Embryonic facial prominence (tissue), 1 donor: ENCODE measurements around the gene ZNF652.
A peak's percentile ranks its signal among the peaks of the same experiment; 100 is the strongest.
"Not testable (repeated sequence)": the region's sequence is repeated elsewhere in the genome, so short reads cannot be mapped to it uniquely, and the experiment has no call there.

Experiments
- DNase-seq: peaks from one replicate; pipeline ENCODE4 v3.0.0-alpha.2; 2016; ENCODE audit errors: extremely low spot score

Gene ZNF652

DNA sequence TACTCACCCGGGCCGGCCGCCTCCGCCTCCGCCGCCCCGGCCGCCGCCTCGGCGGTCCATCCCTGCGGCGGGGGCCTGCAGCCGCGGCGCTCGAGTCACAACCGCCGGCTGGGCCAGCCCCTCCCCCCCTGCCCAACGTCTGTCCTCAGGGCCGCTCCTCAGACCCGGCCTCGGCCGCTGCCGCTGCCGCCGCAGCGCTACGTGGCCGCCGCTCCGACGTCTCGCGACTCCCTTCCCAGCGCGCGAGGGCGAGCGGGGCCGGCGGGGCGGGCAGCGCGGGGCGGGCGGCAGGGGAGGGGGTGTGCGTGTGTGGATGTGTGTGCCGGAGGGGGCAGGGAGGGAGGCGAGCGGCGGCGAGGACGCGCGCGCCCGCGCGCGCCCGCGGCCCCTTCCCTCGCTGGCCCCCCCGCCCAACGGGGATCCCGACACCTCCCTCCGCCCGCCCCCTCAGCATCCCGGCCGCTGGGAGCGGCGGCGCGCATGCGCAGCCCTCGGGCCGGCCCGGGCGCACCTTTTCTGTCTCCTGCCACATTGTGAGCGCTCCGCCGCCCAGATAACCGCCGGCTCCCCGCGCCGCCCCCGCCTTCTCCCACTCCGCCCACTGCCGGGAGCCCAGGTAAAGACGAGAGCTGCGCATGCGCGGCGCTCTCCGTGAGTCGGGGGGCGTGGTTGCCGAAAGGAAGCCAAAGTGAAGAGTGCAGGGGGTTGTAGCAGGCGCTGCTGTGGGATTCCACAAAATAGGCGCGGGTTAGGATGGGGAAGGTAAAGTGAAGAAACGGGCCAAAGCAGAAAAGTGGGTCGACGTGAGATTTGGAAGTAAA is at the start of gene ZNF652:
TSS of gene ZNF652 (minus strand) at position 349 of the 821 bp plus-strand sequence. CDS start 44,525 bp downstream, outside the sequence.
- peak; percentile 75 for DNase-seq

DNA sequence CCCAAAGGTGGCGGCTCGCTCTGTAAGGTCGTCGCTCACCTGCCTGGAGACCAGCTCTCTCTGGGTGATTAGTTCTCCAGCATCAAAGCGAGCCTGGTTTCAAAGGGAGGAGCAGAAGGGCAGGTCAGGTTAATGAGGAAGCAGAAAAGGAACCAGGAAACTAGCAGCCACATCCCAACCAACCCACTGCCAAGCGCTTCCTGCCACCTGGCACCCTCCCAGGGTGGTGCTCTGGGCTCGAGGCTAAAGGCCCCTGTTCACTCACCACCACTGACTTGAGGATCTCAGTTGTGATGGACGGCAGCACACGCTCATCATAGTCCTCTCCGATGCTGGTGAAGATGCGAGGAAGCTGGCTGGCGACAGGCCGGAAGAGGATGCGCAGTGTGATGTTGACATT is 47.0 kb upstream of the ZNF652 start:
- DNase-seq = no peak

DNA sequence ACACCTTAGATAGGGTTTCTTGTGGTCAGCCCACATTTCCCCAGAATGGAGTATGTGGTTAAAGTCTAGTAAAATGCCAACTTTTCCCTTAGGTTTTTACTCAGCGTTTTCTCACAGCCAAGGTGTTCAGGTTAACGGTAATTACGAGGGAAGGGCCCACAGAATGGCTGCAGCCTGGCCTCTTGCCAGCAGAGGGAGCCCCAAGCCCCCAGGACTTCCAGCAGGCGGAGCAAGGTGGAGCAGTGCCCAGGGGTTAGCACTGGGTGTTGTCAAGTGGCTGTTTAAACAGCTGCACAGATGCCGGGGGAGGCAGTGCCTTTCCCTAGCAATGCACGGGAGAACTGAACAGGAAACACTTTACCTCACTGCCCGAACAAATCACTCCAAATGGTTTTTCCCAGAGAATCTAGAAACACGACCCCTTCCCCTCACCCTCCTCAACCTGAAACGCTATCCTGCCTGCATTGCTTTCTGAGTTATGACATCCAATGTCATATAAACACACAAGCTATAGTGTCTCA is 46.0 kb upstream of the ZNF652 start:
- DNase-seq = peak; percentile 50

DNA sequence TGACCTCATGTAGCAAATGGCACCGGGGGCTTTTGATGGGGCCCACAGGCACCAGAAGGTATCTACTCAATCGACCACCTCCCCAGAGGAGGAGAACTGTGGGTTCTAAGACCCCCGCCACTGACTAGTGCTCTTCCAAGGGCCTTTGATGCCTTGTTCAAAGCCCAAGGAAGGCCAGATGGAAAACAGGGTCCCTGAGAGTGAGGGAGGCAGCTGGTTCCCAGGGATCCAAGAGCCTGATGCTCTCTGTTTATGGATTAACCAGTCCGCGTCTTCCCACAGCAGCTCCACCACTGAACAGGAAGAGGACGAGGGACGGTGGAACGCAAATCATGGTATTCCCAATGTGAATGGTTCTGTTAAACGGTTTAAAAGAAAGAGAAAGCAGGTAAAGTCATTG is 45.0 kb upstream of the ZNF652 start:
- DNase-seq = no peak

DNA sequence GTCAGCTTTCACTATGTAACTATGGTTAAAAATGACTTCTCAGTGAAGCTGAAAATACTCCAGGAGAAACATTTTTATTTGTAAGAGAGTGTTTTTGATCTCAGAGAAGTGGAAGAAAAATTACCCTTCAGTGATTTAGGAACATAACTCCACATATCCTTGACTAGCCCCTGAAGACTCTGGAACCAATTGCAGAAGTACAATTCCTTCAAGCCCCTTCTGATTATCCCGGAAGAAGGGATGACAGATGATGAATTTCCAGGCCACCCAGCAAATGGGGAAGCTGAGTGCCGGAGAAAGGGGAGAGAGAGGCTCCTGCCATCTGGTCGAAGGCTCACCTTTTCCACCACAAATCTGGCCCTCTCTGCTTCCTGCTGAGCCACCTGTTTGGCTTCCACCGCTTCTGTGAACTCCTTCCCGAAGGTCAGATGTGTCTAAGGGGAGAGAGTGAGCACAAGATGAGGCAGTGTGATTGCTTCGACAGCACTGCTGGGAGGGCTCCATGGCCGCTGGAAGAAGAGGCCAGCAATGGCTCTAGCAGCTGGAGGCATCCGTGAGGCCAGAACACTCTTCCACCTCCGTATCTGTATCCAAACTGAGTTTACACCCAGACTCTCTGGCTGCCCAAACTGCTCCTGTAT is 44.5 kb upstream of the ZNF652 start:
- DNase-seq = peak; percentile 49

DNA sequence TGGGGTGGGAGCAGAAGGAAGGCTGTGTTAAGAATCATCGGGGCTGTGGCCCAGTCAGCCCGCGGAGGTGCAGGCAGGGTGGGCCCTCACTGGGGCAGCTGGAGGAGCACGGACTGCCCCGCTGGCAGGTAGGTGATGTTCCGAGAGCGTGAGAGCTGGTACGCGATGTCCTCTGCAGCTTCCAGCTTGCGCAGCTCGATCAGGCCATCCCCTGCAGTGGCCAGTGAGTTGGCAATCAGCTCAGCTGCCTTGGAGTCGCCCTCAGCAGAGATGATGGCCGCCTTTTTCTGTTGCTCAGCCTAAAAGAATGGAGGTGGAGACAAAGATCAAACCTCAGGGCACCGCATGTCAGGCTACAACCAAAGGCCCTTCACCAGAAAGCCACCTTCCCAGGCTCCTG is 42.9 kb upstream of the ZNF652 start:
- no peak for DNase-seq

DNA sequence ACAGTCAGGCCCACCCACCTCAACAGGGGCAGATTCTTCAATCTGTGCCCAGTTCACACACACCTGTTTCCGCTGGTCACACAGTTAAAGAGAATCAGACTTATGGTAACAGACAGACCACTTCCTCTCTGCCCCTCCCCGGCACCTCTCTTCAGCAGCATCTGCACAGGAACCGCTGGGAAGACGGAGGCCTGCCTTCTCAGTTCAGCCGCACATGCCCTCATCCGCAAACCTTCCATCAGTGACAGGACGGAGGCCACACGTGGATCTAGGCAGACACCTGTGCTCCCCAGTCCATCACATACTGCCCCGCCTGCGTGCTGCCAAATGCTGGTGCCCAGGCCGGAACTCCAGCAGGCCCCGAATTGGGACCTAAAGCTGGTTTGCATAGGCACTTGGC is 42.3 kb upstream of the ZNF652 start:
- no peak for DNase-seq

DNA sequence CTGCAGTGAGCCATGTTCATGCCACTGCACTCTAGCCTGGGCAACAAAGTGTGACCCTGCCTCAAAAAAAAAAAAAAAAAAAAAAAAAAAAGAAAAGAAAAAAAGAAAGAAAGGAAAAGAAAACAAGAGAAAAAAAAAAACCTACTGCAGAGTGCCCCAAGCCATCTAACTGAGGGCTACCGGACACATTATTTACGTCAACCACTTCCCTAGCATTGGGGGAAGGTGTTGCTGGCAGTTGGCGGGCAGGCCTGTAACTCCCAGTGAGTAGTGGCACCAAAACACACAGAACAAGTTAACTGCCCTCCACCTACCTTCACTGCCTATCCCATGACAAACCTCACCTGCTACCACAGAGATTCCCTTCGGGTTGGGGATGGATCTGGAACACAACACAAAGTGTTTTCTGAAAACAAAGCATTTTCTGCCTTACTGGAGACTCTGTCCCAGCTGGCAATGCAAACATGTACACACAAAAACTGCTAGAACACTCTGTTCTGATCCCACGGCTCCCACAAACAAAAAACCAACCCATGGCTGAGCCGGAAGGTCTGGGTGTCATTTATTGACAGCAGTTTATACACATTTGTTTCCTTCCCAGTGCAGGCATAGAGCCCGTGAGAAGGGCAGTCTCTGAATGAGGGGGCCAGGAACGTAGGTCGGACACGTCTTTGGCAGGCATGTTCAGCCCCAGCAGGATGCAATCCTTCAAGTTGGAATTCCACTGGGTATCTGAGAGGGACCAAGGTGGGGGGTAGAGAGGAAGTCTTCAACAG is 41.7 kb upstream of the ZNF652 start:
- no peak for DNase-seq

DNA sequence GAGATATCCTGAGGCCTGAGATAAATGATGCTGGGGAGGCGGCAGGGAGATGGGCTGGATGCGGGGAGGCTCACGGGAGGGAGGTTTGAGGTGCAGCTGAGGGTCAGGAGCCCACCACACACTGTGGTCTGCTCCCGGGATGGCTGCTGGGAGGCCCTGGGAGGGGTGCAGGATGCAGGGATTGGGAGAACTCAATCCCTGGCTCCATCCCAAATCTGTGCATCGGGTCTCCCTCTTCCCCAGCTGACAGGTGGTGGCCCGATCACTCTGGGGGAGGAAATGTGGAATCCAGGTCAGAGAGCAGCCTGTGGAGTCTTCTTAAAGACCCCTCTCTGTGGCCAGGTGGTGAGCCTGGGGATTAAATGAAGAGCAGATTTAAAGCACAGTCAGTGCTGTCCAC is 40.7 kb upstream of the ZNF652 start:
- DNase-seq = no peak

DNA sequence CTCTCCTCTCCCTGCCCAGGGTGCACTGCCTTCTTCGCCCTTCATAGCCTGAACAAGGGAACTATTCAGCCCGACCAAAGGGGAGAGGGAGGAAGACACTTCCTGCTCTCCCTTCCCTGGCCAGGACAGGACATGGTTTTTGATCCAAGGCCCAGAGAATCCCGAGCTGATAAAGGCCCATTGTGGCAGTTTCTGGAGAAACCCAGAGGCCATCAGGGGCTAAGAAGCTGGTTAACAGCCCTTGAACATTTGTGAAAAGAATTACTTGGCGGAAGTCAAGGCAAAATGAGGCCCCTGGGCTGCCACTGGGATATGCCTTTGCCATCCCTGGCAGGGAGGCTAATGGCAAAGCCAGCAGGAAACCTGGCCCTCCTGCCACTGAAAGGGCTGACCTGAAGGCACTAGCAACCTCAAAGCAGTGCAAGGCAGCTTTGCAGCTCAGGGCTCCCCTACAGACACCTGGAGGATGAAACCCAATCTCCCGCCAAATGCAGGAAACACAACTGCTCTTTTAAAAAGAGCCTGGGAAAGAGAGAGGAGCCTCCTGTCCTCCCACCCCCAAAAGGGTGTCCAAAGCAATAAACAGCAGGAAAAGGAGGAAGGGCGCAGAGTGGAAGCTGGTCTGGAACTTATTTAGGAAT is 40.0 kb upstream of the ZNF652 start:
- DNase-seq = no peak

DNA sequence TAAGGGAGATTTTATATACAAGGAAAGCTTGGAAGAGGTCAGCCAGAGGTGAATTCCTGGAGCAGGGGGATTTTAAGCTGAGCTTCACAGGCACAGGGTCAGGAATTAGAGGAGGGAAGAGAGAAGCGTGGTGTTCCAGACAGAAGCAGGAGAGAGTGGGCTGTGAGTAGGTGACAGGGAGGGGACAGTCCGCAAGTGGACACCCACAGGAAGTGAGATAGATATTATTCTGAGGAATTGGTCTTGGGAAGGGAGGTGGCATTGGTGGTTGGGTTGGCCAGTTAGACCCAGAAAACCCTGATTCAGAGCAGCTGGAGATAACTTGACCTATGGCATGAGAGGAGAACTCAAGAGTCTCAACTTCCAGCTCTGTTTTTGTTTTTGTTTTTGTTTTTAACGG is 37.9 kb upstream of the ZNF652 start:
- no peak for DNase-seq

DNA sequence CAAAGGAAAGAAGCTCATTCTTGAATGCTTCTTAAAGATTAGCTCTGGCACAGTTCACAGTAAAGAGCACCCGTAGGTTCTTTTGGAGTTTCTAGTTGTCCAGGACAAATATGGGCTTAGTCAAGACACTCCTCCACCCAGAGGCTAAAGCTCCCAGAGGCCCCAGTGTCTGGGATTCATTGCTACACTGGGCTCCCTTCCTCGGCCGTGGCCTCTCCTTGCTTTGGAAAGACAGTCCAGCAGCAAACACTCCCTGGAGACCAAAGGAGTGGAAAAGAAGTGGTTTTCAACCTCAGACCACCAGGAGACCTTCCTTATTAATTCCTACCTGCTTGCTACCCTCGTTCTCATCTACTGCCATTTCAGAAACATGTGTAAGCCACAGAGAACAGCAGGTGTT is 35.5 kb upstream of the ZNF652 start:
- no peak for DNase-seq

DNA sequence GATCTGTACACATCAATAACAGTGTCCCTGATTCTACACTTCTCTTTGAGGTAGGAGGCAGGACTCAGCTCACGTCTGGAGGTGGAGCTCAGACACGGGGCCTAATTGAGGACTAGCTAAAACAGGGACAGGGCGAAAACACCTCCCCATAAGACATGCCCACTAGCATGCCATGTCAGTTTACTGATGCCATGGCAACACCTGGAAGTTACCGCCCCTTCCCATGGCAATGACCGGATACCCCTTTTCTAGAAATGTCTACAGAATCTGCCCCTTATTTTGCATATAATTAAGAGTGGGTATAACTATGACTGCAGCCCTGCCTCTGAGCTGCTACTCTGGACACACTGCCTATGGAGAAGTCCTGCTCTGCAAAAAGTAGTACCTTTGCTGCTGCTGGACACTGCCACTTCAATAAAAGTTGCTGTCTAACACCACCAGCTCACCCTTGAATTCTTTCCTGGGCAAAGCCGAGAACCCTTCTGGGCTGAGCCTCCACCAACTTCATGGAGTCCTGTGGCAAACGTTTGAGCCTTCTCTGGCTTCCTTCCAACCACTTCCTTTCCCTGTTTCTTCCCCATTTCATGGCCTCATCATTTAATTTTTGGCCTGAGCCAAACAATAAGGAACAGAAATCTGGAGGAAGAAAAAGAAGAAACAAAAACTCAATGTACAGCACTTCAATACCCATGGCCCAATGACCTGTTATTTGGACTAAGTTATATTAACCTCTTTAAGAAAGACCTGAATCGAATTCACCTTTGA is 31.6 kb upstream of the ZNF652 start:
- DNase-seq = no peak

DNA sequence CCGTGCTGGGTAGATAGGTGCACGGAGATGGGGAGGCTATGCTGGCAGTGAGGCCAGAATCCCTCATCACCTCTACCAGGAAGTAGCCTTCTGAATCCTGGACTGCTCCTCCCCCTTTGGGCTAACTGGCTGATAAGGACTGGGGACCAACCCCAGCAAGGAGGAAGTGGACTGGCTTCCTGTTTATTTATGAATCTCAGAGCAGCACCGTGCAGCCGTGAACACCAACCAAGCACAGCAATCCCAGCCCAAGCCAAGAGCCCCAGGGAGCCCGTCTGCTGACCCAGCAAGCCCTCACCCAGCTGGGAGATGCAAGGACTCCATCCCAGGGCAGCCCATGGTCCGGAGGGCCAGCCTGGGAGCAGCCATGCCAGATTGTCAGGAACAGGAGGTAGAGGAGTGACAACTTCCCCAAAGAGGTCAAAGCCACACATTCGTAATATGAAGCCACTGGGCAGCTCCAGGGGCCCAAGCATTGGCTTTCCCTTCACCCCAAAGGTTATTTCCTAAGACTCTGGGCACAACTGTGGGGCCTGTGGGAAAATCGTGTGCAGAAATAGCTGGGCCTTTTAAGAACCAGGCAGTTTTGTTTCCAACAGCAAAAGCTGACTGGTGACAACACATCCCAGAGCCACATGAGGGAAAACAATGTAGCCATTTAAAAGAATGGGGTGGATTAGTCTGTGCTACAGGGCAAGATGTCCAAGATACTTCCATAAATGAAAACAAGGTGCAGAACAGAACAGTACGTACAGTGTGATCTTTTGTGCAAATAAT is 28.7 kb upstream of the ZNF652 start:
- no peak for DNase-seq

DNA sequence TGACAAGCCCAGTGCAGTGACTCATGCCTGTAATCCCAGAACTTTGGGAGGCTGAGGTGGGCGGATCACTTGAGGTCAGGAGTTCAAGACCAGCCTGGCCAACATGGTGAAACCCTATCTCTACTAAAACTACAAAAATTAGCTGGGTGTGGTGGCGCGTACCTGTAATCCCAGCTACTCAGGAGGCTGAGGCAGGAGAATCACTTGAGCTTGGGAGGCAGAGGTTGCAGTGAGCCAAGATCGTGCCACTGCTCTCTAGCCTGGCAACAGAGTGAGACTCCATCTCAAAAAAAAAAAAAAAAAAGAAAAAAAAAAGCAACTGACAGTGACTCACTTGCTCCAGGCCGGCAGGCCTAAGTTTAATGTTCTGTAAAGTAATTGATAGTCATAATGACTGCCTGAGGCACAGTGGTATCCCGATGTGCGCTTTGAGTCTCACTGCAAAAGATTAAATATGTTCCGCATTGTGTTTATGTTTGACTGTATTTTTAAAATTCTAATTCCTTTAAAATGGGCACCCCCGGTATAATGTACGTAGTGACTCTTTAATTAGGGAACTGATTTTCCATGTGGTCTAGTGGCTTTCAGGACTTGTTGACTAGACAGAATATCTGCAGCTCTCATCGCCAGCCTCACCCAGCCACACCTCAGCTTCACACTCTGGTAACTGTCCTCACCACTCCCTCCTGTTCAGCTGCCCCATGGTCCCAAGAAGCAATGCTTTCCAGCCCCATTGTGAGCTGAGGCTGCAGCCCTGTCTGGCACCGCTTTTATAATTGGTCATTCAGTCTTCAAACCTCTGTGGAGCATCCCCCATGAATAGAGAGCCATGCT is 27.7 kb upstream of the ZNF652 start:
- not testable (repeated sequence) for DNase-seq

DNA sequence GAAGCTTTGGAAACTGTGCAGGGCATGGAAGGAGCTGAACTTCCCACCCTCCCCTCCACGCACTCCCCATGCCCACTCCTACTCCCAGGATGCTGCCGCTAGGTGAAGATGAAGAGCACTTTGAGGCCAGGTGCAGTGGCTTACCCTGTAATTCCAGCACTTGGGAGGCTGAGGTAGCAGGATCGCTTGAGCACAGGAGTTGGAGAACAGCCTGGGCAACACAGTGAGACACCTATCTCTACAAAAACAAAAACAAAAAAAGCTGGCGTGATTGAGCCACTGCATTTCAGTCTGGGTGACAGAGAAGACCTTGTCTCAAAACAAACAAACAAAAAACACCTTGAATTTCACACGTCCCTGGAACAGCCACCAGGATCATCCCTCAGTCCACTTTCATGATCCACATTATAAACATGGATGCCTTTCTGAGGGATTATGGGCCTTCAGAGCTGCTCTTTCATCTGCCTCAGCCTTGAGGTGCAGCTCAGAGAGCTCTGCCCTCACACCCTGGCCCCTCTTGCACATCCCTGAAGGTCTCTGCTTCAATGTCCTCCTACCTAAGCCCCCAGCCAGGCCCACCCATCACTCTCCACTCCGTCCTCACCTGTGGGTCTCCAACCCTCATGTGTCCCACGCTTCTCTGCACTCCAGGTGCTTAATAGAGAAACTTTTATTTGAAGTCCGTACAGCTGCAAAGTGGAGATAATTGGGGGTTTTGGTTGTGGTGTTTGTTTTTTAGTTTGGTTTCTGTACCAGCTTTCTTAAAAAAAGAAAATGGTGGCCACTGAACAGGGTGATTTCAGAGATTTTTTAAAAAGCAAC is 26.9 kb upstream of the ZNF652 start:
- no peak for DNase-seq

DNA sequence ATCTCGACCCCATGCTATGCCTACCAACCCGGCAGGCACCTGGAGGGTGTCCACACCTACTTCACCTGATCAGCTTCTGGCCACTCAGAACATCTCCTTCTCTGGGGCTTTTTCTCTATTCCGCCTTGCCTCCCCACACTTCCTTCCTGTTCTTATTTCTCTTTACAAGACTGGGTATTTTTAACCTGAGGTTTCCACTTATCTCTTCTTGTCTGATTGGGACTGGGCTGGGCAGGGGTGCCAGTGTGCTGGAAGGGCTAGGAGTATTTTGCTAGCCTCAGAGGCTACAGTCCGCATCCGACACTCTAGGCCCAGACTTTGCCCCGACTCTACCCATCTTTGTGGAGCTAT is 26.2 kb upstream of the ZNF652 start:
- DNase-seq = no peak

DNA sequence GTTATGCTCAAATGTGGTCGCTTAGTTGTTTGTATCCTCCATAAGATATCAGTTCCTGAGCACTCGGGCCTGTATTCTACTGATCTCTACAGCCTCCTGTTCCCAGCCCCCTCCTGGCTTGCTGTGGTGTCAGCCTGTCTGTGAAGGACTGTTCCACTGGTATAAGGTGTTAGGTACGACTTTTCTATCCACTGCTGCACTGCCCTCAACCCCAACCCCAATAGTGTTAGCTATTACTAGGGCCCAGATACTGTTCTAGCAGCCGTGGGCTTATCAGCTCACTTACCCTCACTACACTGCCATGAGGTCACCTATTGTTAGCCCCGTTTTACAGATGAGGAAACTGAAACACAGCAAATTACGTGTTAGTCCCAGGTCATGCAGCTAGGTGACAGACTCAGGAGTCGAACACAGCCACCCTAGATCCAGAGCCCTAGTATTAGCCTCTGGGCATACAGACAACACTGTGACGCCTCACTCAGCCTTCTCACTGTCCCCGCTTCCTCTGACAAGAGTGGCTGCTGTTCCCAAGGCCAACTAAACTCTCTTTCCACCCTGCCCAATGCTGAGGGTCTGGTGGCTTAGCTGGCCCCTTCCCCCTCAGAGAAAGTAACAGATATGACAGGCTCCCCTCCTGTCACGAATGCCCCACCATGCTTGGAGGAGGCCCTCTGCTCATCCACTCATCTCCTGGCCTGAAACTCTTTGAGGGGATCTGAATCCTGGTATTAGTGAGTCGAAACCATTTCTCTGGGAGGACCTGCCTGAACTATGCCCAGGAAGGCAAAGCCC is 25.6 kb upstream of the ZNF652 start:
- no peak for DNase-seq
